HCT116 (cell line): ENCODE measurements around the gene LMAN1L. TPM values are rescaled to one million over a fixed set of nuclear protein-coding genes. Genes with fewer than 3 reads are reported as not detected.

ENCODE experiments used
- ATAC-seq: fragments of 200-7000 bp; cut with Tn5 transposase; 2 replicates; pipeline ENCODE4 v1.9.1; 2020; ENCODE audit warnings: mild to moderate bottlenecking, moderate library complexity
- BruUV-seq: library from RNA; stranded (reverse); fragments of 400-500 nt; replicated peaks from 2 replicates; lab custom pipeline; 2021; lab: Mats Ljungman, UMichigan
- CTCF ChIA-PET: fragments of 300-600 bp; sonication (Branson Sonifier 250); formaldehyde crosslinking; loops from one replicate; lab custom pipeline; 2021; ENCODE audit warnings: antibody characterized with exemption; lab: Charles Lee
- POLR2A ChIA-PET: fragments of 300-600, 350-600 bp; sonication (Branson Sonifier 250); formaldehyde crosslinking; loops from one replicate; lab custom pipeline; 2021; ENCODE audit warnings: antibody characterized with exemption; lab: Charles Lee
- RAD21 ChIA-PET, 2 experiments: fragments of 300-600 bp; sonication (Branson Sonifier 250); formaldehyde crosslinking; loops; one replicate each; lab custom pipeline; 2023; ENCODE audit warnings: low total read pairs in 2 of 2; ENCODE audit not compliant: uncharacterized antibody in 2 of 2, unreplicated experiment in 2 of 2, low non-redundant PET in 1 of 2; lab: Charles Lee
- DNase-seq: peaks from one replicate; pipeline ENCODE4 v3.0.0-alpha.2; 2010; ENCODE audit warnings: low read depth, low spot score
- H2AFZ ChIP-seq: fragments of 200-600 bp; shearing (Covaris generic), sonication (generic); 2 replicates; pipeline ENCODE4 v1.6.1; 2017; ENCODE audit warnings: low read depth, mixed run types, mixed read lengths, antibody characterized with exemption, low read length; ENCODE audit not compliant: poor library complexity, severe bottlenecking
- H3K27ac ChIP-seq: 2 replicates; pipeline ENCODE4 v1.5.1; 2012; ENCODE audit warnings: low read depth, low read length
- H3K27me3 ChIP-seq: fragments of 200-600 bp; sonication (generic); 2 replicates; pipeline ENCODE4 v1.6.1; 2016; ENCODE audit warnings: mixed run types, low read length, mixed read lengths; ENCODE audit not compliant: insufficient read depth
- H3K36me3 ChIP-seq, 2 experiments: fragments of 200-500 bp in 1 of 2; fragments of 200-600 bp in 1 of 2; sonication (Bioruptor generic) in 1 of 2; sonication (generic) in 1 of 2; 2 replicates each; pipeline versions ENCODE4 v1.5.1 to v1.6.1; 2014 to 2016; ENCODE audit warnings: low read length in 2 of 2, inconsistent platforms in 1 of 2, mixed read lengths in 1 of 2, mixed run types in 1 of 2; ENCODE audit not compliant: insufficient read depth in 2 of 2, control insufficient read depth in 1 of 2
- H3K4me1 ChIP-seq, 2 experiments: fragments of 200-600 bp in 1 of 2; sonication (generic) in 1 of 2; 2 replicates each; pipeline versions ENCODE4 v1.5.1 to v1.6.1; 2012 to 2017; ENCODE audit warnings: low read length in 2 of 2, inconsistent platforms in 1 of 2, mild to moderate bottlenecking in 1 of 2, mixed read lengths in 1 of 2, mixed run types in 1 of 2, moderate library complexity in 1 of 2; ENCODE audit not compliant: insufficient read depth in 2 of 2, control insufficient read depth in 1 of 2
- H3K4me2 ChIP-seq: fragments of 200-600 bp; sonication (generic); 2 replicates; pipeline ENCODE4 v1.6.1; 2017; ENCODE audit warnings: mixed run types, low read length, mixed read lengths
- H3K4me3 ChIP-seq, 2 experiments: fragments of 200-600 bp in 1 of 2; sonication (generic) in 1 of 2; replicated peaks in 1 of 2; 2 replicates each; pipeline ENCODE4 v1.5.1; 2011 to 2016; ENCODE audit warnings: low read length in 2 of 2, control low read depth in 1 of 2, low read depth in 1 of 2, mild to moderate bottlenecking in 1 of 2, mixed read lengths in 1 of 2, mixed run types in 1 of 2
- H3K79me2 ChIP-seq: fragments of 200-600 bp; sonication (generic); 2 replicates; pipeline ENCODE4 v1.6.1; 2017; ENCODE audit warnings: mild to moderate bottlenecking, mixed run types, low read length, moderate library complexity, mixed read lengths; ENCODE audit not compliant: insufficient read depth
- H3K9ac ChIP-seq: fragments of 200-600 bp; sonication (generic); 2 replicates; pipeline ENCODE4 v1.6.1; 2016; ENCODE audit warnings: low read length, mixed read lengths
- H3K9me2 ChIP-seq: fragments of 200-600 bp; sonication (generic), shearing (Covaris generic); 2 replicates; pipeline ENCODE4 v1.6.1; 2017; ENCODE audit warnings: mixed run types, mild to moderate bottlenecking, moderate library complexity; ENCODE audit not compliant: insufficient read depth
- H3K9me3 ChIP-seq, 2 experiments: fragments of 200-500 bp in 1 of 2; fragments of 200-600 bp in 1 of 2; sonication (Bioruptor generic) in 1 of 2; sonication (generic) in 1 of 2; 2 replicates each; pipeline ENCODE4 v1.6.1; 2014 to 2017; ENCODE audit warnings: low read length in 2 of 2, mixed read lengths in 2 of 2, inconsistent platforms in 1 of 2, low read depth in 1 of 2, mild to moderate bottlenecking in 1 of 2, mixed run types in 1 of 2, moderate library complexity in 1 of 2; ENCODE audit not compliant: control insufficient read depth in 1 of 2, insufficient read depth in 1 of 2
- H4K20me1 ChIP-seq: fragments of 200-600 bp; sonication (generic), shearing (Covaris generic); 2 replicates; pipeline ENCODE4 v1.6.1; 2017; ENCODE audit warnings: mixed run types, mild to moderate bottlenecking, moderate library complexity; ENCODE audit not compliant: insufficient read depth
- CBX3 ChIP-seq: IDR thresholded peaks from 2 replicates; pipeline ENCODE4 v1.6.1; 2012; ENCODE audit warnings: low read depth
- EGR1 ChIP-seq: IDR thresholded peaks from 2 replicates; pipeline ENCODE4 v1.6.1; 2012; ENCODE audit warnings: low read depth
- POLR2A ChIP-seq: IDR thresholded peaks from 2 replicates; pipeline ENCODE4 v1.7.0; 2011; ENCODE audit warnings: borderline replicate concordance; ENCODE audit not compliant: insufficient read depth, insufficient read length; ENCODE audit errors: extremely low read depth
- POLR2AphosphoS5 ChIP-seq: IDR thresholded peaks from 2 replicates; pipeline ENCODE4 v1.6.1; 2011; ENCODE audit warnings: mild to moderate bottlenecking, low read depth, low read length, moderate library complexity
- RAD21 ChIP-seq: IDR thresholded peaks from 2 replicates; pipeline ENCODE4 v1.6.1; 2012; ENCODE audit warnings: low read depth, mild to moderate bottlenecking
- intact Hi-C: fragments of 100-400 bp; cut with micrococcal nuclease; formaldehyde crosslinking; loops from 2 replicates; pipeline ENCODE4 v1.10.0; 2022
- total RNA-seq: library from RNA; stranded (reverse); gene quantifications from one replicate; pipeline ENCODE4 v1.2.1, GENCODE V29; 2021; ENCODE audit not compliant: unreplicated experiment
- TF ChIP-seq, protein P1 (sequence below), 3 experiments: fragments of 200-600 bp in 1 of 3; sonication (generic) in 1 of 3; IDR thresholded peaks in 2 of 3; conservative IDR thresholded peaks in 1 of 3; 2 replicates each; pipeline ENCODE4 v1.5.1; 2012 to 2017; ENCODE audit warnings: low read depth in 2 of 3, low read length in 2 of 3, antibody characterized with exemption in 1 of 3, borderline replicate concordance in 1 of 3, control low read depth in 1 of 3, mild to moderate bottlenecking in 1 of 3, mixed read lengths in 1 of 3, mixed run types in 1 of 3, moderate library complexity in 1 of 3; ENCODE audit not compliant: insufficient read depth in 1 of 3

The LMAN1L gene
- total RNA-seq, 1 experiment from 2014 or later, result 0.17 TPM

- H3K4me2 ChIP-seq, result peak overlapping the region; percentile 28; the same call in 1 of the 2 replicates
- H4K20me1 ChIP-seq, result no peaks in the 10 kb centered on the region
- no peak overlapping the region for H3K4me3 ChIP-seq
- BruUV-seq, result no TSS peak
- POLR2A ChIA-PET, result interaction anchor here (1.1 kb wide), 1 partner anchor 17 kb away, joined by 3 read pairs; the partner anchor contains the start of gene CSK
- peak; percentile 29 for DNase-seq
- TF ChIP-seq, protein P1, sequence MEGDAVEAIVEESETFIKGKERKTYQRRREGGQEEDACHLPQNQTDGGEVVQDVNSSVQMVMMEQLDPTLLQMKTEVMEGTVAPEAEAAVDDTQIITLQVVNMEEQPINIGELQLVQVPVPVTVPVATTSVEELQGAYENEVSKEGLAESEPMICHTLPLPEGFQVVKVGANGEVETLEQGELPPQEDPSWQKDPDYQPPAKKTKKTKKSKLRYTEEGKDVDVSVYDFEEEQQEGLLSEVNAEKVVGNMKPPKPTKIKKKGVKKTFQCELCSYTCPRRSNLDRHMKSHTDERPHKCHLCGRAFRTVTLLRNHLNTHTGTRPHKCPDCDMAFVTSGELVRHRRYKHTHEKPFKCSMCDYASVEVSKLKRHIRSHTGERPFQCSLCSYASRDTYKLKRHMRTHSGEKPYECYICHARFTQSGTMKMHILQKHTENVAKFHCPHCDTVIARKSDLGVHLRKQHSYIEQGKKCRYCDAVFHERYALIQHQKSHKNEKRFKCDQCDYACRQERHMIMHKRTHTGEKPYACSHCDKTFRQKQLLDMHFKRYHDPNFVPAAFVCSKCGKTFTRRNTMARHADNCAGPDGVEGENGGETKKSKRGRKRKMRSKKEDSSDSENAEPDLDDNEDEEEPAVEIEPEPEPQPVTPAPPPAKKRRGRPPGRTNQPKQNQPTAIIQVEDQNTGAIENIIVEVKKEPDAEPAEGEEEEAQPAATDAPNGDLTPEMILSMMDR (IDR thresholded peaks at IDR 0.05 in 2 of 3, conservative IDR thresholded peaks at IDR 0.05 in 1 of 3; ENCODE audit: borderline replicate concordance in 1 of 3, insufficient read depth in 1 of 3, low read depth in 2 of 3, low read length in 2 of 3), result peak; percentile 77 to 99 (median 94)
- peak; percentile 39; the same call in 1 of the 2 replicates for TF ChIP-seq POLR2AphosphoS5
- TF ChIP-seq POLR2A, result no peak
- TF ChIP-seq CBX3, result no peak
- no peak for TF ChIP-seq EGR1
- TF ChIP-seq RAD21, result peak; percentile 79
- TF ChIP-seq, all 23 proteins: peak for 3
- no peaks in the 10 kb centered on the region for H3K79me2 ChIP-seq
- ChIA-PET RAD21 (no interaction called here), CTCF (interaction anchor here (0.8 to 1.5 kb wide), 5 partner anchors 8 to 30 kb away, joined by 3 to 5 read pairs (median 4); no protein-coding TSS in a partner anchor)
- no peak overlapping the region for H2AFZ ChIP-seq
- H3K4me1 ChIP-seq, result peaks cover 3 to 13% of the 10 kb centered on the region in 2 experiments; a peak in 3 of 4 replicates
- no peak overlapping the region; the same call in 1 of the 2 replicates for H3K9ac ChIP-seq
- ATAC-seq, result peak; percentile 98
- H3K9me2 ChIP-seq, result no peaks in the 10 kb centered on the region
- peaks cover 13 to 31% of the 10 kb centered on the region in 2 experiments for H3K36me3 ChIP-seq
- no peaks in the 10 kb centered on the region for H3K27me3 ChIP-seq
- intact Hi-C loops, result loop anchor here (2.0 kb wide), 1 partner anchor 29 kb away; no protein-coding TSS in a partner anchor
- no peaks in the 10 kb centered on the region for H3K9me3 ChIP-seq
- H3K27ac ChIP-seq, result peak overlapping the region; percentile 45
Observed at GRCh38 chr15:74799856-74800558, 12.6 kb upstream of the LMAN1L start.
